OCI-LY7 (cell line): ENCODE measurements around the gene KRTAP16-1.

ENCODE experiments used
- CTCF ChIP-seq: fragments of 200-600 bp; sonication (generic); conservative IDR thresholded peaks from 2 replicates; pipeline ENCODE4 v1.5.1; 2014; ENCODE audit warnings: mild to moderate bottlenecking, antibody characterized with exemption, low read length, moderate library complexity, mixed read lengths
- EZH2phosphoT487 ChIP-seq: fragments of 200-600 bp; sonication (generic); IDR thresholded peaks from 2 replicates; pipeline ENCODE4 v1.6.1; 2018; ENCODE audit warnings: low read depth, borderline replicate concordance, mild to moderate bottlenecking, mixed run types, antibody characterized with exemption, low read length, moderate library complexity, mixed read lengths

GRCh38 chr17:41338961-41339485, 29.9 kb upstream of the KRTAP16-1 start:
- TF ChIP-seq CTCF (no peak), EZH2phosphoT487 (no peak)
